ENCODE measurements around the gene CYFIP1. TPM values are rescaled to one million over a fixed set of nuclear protein-coding genes. Genes with fewer than 3 reads are reported as not detected.

The CYFIP1 gene
- total RNA-seq, 2 donors from 2014 or later = 134 to 139 TPM

- H3K4me3 Mint-ChIP-seq = no peak overlapping the region
- 95 to 98% methylated on average over 5 of the region's 5 CpGs for WGBS, 2 experiments (ENCODE audit: insufficient coverage in 1 of 2, insufficient read length in 1 of 2)
- no peak for TF ChIP-seq CTCF (conservative IDR thresholded peaks at IDR 0.05)
- no peaks in the 10 kb centered on the region for H3K27me3 Mint-ChIP-seq (ENCODE audit: insufficient read depth)
- no peak overlapping the region for H3K27ac ChIP-seq (ENCODE audit: low read depth, low read length)
- H3K4me1 ChIP-seq (ENCODE audit: control insufficient read depth, insufficient read depth, low read length) = no peaks in the 10 kb centered on the region
- no peak overlapping the region for H3K4me3 ChIP-seq (ENCODE audit: low read length)
- no peak for DNase-seq
- no peak overlapping the region for H3K9ac ChIP-seq (ENCODE audit: extremely low read depth, low read length, poor library complexity, severe bottlenecking)
- H3K36me3 Mint-ChIP-seq (ENCODE audit: low read depth) = peaks cover 58% of the 10 kb centered on the region
- no peaks in the 10 kb centered on the region for H3K9me3 Mint-ChIP-seq
- H3K27ac Mint-ChIP-seq = no peak overlapping the region
- H3K4me1 Mint-ChIP-seq = no peaks in the 10 kb centered on the region
- peaks cover 50% of the 10 kb centered on the region for H3K36me3 ChIP-seq (ENCODE audit: control insufficient read depth, insufficient read depth, low read length)
- H3K9me3 ChIP-seq (ENCODE audit: control insufficient read depth, low read length) = no peaks in the 10 kb centered on the region
- H3K27me3 ChIP-seq (ENCODE audit: control insufficient read depth, insufficient read depth, low read length, poor library complexity, severe bottlenecking) = no peaks in the 10 kb centered on the region
Observed at GRCh38 chr15:22922003-22922402, 58.2 kb downstream of the CYFIP1 start.

- peaks cover 66% of the 10 kb centered on the region for H3K36me3 Mint-ChIP-seq (ENCODE audit: low read depth)
- no peak for TF ChIP-seq CTCF (conservative IDR thresholded peaks at IDR 0.05)
Observed at GRCh38 chr15:22919171-22919570, 61.0 kb downstream of the CYFIP1 start.

GRCh38 chr15:22918596-22919140, 61.5 kb downstream of the CYFIP1 start:
- no peak overlapping the region for H3K4me3 ChIP-seq (ENCODE audit: low read length)
- Mint-ChIP-seq H3K4me1 (no peaks in the 10 kb centered on the region), H3K9me3 (no peaks in the 10 kb centered on the region), H3K4me3 (no peak overlapping the region), H3K36me3 (ENCODE audit: low read depth) (peaks cover 71% of the 10 kb centered on the region), H3K27ac (peak overlapping the region; percentile 30), H3K27me3 (ENCODE audit: insufficient read depth) (no peaks in the 10 kb centered on the region)
- no peak overlapping the region for H3K27ac ChIP-seq (ENCODE audit: low read depth, low read length)
- 95 to 96% methylated on average over 11 to 25 of the region's 25 CpGs for WGBS, 2 experiments (ENCODE audit: insufficient coverage in 1 of 2, insufficient read length in 1 of 2)
- no peak for DNase-seq
- H3K27me3 ChIP-seq (ENCODE audit: control insufficient read depth, insufficient read depth, low read length, poor library complexity, severe bottlenecking) = no peaks in the 10 kb centered on the region
- H3K9ac ChIP-seq (ENCODE audit: extremely low read depth, low read length, poor library complexity, severe bottlenecking) = no peak overlapping the region
- no peaks in the 10 kb centered on the region for H3K4me1 ChIP-seq (ENCODE audit: control insufficient read depth, insufficient read depth, low read length)
- no peaks in the 10 kb centered on the region for H3K9me3 ChIP-seq (ENCODE audit: control insufficient read depth, low read length)
- TF ChIP-seq CTCF (conservative IDR thresholded peaks at IDR 0.05) = no peak
- H3K36me3 ChIP-seq (ENCODE audit: control insufficient read depth, insufficient read depth, low read length) = peaks cover 60% of the 10 kb centered on the region

More at GRCh38 chr15:22919171-22919570, 61.0 kb downstream of the CYFIP1 start:
- 98 to 100% methylated on average over 3 of the region's 3 CpGs for WGBS, 2 experiments (ENCODE audit: insufficient coverage in 1 of 2, insufficient read length in 1 of 2)
- H3K27ac ChIP-seq (ENCODE audit: low read depth, low read length) = no peak overlapping the region
- Mint-ChIP-seq H3K27me3 (ENCODE audit: insufficient read depth) (no peaks in the 10 kb centered on the region), H3K4me3 (no peak overlapping the region), H3K9me3 (no peaks in the 10 kb centered on the region), H3K4me1 (no peaks in the 10 kb centered on the region), H3K27ac (peak overlapping the region; percentile 30)
- no peaks in the 10 kb centered on the region for H3K27me3 ChIP-seq (ENCODE audit: control insufficient read depth, insufficient read depth, low read length, poor library complexity, severe bottlenecking)
- peaks cover 55% of the 10 kb centered on the region for H3K36me3 ChIP-seq (ENCODE audit: control insufficient read depth, insufficient read depth, low read length)
- no peak overlapping the region for H3K4me3 ChIP-seq (ENCODE audit: low read length)
- no peak for DNase-seq
- H3K9ac ChIP-seq (ENCODE audit: extremely low read depth, low read length, poor library complexity, severe bottlenecking) = no peak overlapping the region
- H3K9me3 ChIP-seq (ENCODE audit: control insufficient read depth, low read length) = no peaks in the 10 kb centered on the region
- no peaks in the 10 kb centered on the region for H3K4me1 ChIP-seq (ENCODE audit: control insufficient read depth, insufficient read depth, low read length)
